Measurements from ENCODE around the gene CLC.
"Not testable (repeated sequence)": the region's sequence is repeated elsewhere in the genome, so short reads cannot be mapped to it uniquely, and the experiment has no call there.

Gene CLC

GRCh38 chr19:39728040-39728439, 9.8 kb downstream of the CLC start:
- no peak for DNase-seq

- no peak for DNase-seq
Measured at GRCh38 chr19:39727070-39727800, 10.6 kb downstream of the CLC start.

DNA sequence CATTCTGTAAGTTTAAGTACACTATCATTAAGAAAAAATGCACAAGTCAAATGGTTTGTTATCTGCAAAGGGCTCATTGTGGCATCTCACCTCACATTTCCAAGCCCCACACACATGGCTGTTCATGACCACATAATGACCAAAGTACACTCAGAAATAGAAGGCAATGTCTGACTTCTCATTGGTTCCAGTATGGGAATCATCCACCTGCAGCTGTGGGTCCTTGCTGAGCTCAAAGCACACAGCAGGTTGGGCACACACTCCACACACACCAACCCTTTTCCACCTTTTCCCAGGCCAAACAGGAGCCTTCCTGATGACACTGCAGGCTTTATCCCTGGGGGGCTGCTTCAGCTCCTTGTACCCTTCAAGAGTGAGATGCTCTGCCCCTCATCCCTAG, 11.8 kb downstream of the CLC start:
- DNase-seq, result no peak

- not testable (repeated sequence) for DNase-seq
Measured at GRCh38 chr19:39720144-39720543, 17.7 kb downstream of the CLC start.

- no peak for DNase-seq
Measured at GRCh38 chr19:39710333-39710890, 27.4 kb downstream of the CLC start.

DNA sequence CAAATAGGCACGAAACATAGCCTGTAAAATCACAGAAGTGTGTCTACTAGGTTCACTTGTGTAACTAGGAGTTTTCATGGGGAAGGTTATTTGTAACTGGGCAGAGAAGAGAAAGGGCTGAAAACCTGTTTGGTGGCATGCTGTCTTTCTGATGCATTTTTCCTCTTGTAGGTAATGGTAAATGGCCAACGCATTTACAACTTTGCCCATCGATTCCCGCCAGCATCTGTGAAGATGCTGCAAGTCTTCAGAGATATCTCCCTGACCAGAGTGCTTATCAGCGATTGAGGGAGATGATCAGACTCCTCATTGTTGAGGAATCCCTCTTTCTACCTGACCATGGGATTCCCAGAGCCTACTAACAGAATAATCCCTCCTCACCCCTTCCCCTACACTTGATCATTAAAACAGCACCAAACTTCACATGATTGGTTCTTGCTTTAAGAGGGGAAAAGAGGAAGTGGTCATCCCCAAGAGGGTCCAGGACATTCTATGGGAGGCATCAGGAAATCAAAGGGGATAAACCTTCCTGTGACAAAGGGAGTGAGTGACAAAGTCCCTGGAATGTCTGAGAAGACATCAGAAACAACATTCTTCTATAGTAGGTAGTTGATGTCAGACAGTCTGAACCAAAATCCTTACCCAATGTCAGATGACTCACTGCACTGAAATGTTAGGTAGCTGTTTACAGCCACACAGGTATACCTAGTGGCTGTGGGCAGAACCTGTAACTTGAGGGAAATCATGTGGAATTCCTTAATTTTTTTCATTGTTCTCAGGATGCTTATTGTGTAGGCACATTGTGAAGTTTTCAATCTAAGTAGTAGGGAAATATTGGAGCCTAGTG, 28.6 kb downstream of the CLC start:
- DNase-seq, result no peak

DNA sequence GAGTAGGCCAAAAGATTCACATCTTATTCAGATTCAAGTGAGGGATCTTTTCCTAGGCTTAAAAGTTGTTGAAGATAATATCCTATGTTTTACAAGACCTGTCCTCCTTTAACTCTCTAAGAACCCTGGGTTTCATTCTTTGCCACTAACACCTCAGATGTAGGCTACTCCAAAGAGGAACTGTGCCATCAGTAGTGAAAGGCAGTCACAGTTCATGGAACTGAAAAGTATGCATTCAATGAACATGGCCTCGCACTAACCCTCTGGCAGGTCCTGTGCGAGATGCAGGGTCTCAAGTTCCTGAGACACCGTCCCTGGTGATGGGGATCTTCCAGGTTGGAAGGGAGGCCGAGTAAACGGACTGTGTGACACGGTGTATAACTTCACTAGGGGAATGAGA, 29.2 kb downstream of the CLC start:
- no peak for DNase-seq

DNA sequence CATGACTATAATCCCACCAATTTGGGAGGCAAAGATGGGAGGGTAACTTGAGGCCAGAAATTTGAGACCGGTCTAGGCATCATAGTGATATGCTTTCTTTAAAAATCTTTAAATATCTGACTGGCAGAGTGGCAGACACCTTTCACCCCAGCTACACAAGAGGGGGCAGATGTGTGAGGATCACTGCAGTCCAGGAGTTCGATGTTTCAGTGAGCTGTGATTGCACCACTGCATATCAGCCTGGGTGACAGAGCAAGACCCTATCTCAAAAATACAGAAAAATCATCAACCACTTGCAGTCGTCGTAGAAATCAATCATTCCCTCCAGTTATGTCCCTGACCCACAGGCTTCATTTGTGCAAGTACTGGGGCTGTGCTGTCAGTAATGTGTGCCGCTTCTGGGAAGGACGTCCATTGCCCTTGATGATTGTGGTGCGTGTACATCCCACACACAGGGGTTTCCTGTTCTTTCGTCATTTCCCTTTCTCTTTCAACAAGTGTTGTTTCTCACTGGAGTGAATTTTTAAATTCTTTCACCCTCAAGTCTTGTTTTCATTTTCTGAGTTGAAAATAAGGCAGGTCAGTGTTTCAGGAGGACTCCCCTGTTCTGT, 32.1 kb downstream of the CLC start:
- DNase-seq, result peak; percentile 28 to 37

GRCh38 chr19:39704181-39705044, 33.4 kb downstream of the CLC start, which contains the start of gene LGALS14:
TSS of gene LGALS14 (plus strand) at chr19:39704481. CDS start at chr19:39704529, 48 bp downstream.
- DNase-seq, result no peak

GRCh38 chr19:39701291-39701690, 36.5 kb downstream of the CLC start:
- no peak for DNase-seq

DNA sequence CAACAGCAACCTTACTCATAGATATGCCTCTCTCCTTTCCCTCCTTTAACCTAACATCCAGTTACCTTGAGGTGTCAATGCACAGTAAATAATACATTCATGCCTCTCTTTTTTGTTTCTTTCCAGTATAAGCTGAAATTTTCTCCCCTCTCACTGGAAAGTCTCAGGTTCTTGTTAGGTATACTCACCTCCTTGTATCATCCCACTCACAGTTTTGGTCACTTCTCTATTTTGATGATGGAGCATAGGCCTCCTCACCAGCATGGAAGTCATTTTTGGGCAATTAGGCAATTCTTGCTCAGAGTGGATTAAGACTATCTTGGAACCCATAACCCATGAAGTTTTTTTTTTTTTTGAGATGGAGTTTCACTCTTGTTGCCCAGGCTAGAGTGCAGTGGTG, 39.3 kb downstream of the CLC start:
- no peak for DNase-seq

DNA sequence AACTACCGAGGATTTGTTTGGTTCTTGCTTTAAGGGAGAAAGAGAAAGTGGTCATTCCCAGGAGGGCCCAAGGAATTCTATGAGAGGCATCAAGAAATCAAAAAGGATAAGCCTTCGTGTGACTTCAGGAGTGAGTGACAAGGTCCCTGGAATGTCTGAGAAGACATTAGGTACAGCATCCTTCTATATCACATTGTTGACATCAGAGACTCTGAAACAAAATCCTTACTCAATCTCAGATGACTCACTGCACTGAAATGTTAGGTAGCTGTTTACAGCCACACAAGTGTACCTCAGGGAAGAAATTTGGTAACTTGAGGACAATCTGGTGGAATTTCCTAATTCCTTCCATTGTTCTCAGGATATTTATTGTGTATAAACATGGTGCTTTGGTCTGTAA, 41.4 kb downstream of the CLC start:
- DNase-seq, result no peak

DNA sequence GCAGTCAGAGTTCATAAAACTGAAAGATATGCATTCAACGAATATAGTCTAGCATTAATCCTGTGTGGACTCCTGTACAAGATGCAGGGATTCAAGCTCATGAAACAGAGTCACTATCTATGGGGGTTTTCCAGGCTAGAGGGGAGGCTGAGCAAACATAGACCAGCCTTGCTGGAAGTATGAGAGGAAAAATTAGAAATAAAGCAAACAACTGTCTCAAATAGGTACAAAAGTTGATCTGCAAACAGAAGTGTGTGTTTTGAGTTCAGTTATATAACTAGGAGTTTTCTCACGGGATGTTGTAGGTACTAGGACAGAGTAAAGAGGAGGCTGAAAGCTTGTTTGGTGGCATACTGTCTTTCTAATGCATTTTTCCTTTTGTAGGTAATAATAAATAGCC, 42.1 kb downstream of the CLC start:
- DNase-seq, result no peak

GRCh38 chr19:39692822-39693221, 45.0 kb downstream of the CLC start:
- no peak for DNase-seq

- no peak for DNase-seq
Measured at GRCh38 chr19:39692166-39692565, 45.7 kb downstream of the CLC start.

GRCh38 chr19:39688637-39689036, 49.2 kb downstream of the CLC start:
- not testable (repeated sequence) for DNase-seq

DNA sequence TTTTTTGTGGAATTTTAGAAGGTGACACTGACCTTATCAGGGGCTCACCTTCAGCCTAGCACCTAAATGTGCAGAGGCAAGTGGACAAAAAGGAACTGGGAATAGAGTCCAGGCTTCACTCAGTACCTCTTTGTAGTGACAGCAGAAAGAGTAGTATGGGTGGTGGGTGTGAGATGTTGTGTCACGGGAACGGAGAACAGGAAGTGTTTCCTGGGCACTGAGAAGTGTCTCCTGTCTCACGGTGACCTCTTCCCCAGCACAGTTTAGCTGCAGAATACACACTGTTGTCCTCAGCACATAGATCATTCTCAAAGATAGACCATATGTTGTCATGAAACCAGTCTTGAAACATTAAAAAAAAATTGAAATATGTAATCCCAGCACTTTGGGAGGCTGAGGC, 51.1 kb downstream of the CLC start:
- DNase-seq, result peak; percentile 16 to 26

- no peak for DNase-seq
Measured at GRCh38 chr19:39684267-39684666, 53.6 kb downstream of the CLC start.

DNA sequence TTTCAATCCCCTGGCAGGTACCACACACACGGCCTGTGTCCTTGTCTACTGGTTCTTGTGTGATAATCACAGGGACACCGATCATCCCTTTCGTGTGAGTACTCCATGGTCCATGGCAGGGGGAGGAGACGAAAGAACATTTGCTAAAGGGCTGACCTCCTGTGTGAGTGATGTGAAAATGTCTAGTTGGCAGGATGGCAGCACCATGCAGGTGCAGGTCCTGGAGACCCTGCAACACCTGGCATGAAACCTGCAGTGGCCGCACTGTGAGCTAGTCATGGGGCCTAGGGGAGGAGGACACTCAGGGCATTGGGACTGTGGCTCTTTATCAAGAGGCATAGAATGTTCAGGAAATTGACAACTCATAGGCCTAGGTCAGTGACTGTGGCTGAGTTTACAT, 56.4 kb downstream of the CLC start:
- no peak for DNase-seq

Measured in inflammatory macrophage (primary cell).